ENCODE results near the gene HACD2.
A peak's percentile ranks its signal among the peaks of the same experiment; 100 is the strongest.
"Not testable (repeated sequence)": the region's sequence is repeated elsewhere in the genome, so short reads cannot be mapped to it uniquely, and the experiment has no call there.

Gene HACD2

GRCh38 chr3:123584988-123585937, at the start of gene HACD2:
Gene HACD2, minus strand, starts transcription at chr3:123585053. Its CDS starts 26 bp downstream, at chr3:123585027.
- DNase-seq (ENCODE audit: low spot score): peak; percentile 98

GRCh38 chr3:123634149-123635051, 49.5 kb upstream of the HACD2 start:
- no peak for DNase-seq (ENCODE audit: low spot score)

- no peak for DNase-seq (ENCODE audit: low spot score)
Observed at GRCh38 chr3:123633530-123633929, 48.7 kb upstream of the HACD2 start.

- DNase-seq (ENCODE audit: low spot score): no peak
Observed at GRCh38 chr3:123632161-123632655, 47.4 kb upstream of the HACD2 start.

GRCh38 chr3:123629747-123630047, 44.8 kb upstream of the HACD2 start:
- DNase-seq (ENCODE audit: low spot score): no peak

- no peak for DNase-seq (ENCODE audit: low spot score)
Observed at GRCh38 chr3:123628996-123629746, 44.3 kb upstream of the HACD2 start.

- no peak for DNase-seq (ENCODE audit: low spot score)
Observed at GRCh38 chr3:123627673-123628670, 43.1 kb upstream of the HACD2 start.

GRCh38 chr3:123626881-123627280, 42.0 kb upstream of the HACD2 start:
- DNase-seq (ENCODE audit: low spot score): no peak

- no peak for DNase-seq (ENCODE audit: low spot score)
Observed at GRCh38 chr3:123624302-123624701, 39.4 kb upstream of the HACD2 start.

- DNase-seq (ENCODE audit: low spot score): no peak
Observed at GRCh38 chr3:123623346-123623880, 38.6 kb upstream of the HACD2 start.

- DNase-seq (ENCODE audit: low spot score): no peak
Observed at GRCh38 chr3:123622766-123623165, 37.9 kb upstream of the HACD2 start.

GRCh38 chr3:123621850-123622189, 37.0 kb upstream of the HACD2 start:
- no peak for DNase-seq (ENCODE audit: low spot score)

- DNase-seq (ENCODE audit: low spot score): no peak
Observed at GRCh38 chr3:123621186-123621849, 36.5 kb upstream of the HACD2 start.

GRCh38 chr3:123620343-123620742, 35.5 kb upstream of the HACD2 start:
- DNase-seq (ENCODE audit: low spot score): no peak

GRCh38 chr3:123618768-123619484, 34.1 kb upstream of the HACD2 start:
- DNase-seq (ENCODE audit: low spot score): no peak

GRCh38 chr3:123618076-123618708, 33.3 kb upstream of the HACD2 start:
- peak; percentile 54 for DNase-seq (ENCODE audit: low spot score)

- no peak for DNase-seq (ENCODE audit: low spot score)
Observed at GRCh38 chr3:123616593-123616992, 31.7 kb upstream of the HACD2 start.

GRCh38 chr3:123613543-123613942, 28.7 kb upstream of the HACD2 start:
- DNase-seq (ENCODE audit: low spot score): no peak

GRCh38 chr3:123611674-123612073, 26.8 kb upstream of the HACD2 start:
- not testable (repeated sequence) for DNase-seq (ENCODE audit: low spot score)
